ENCODE results near the gene OR2D2.

Gene OR2D2, protein sequence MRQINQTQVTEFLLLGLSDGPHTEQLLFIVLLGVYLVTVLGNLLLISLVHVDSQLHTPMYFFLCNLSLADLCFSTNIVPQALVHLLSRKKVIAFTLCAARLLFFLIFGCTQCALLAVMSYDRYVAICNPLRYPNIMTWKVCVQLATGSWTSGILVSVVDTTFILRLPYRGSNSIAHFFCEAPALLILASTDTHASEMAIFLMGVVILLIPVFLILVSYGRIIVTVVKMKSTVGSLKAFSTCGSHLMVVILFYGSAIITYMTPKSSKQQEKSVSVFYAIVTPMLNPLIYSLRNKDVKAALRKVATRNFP

DNA sequence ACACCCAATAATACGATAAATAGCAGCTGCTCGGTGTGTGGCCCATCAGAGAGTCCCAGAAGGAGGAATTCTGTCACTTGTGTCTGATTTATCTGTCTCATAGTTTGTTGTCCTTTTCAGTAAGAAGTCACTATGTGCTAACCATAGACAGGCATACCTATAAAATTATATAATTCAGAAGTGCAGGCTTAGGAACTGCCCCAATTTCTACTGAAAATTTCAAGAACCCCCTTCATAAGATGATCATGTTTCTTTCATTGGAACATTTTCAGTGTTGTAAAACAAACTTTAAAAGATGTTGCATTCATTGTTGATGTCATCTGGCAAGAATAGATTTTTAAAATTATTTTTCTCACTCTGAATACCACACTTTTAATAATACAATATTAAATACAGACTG, at the start of gene OR2D2:
Gene OR2D2, minus strand, starts transcription at position 101 of the 400 bp plus-strand sequence. Its CDS starts 0 bp downstream, at position 101.
- H3K27me3 ChIP-seq (ENCODE audit: insufficient read depth, insufficient read length) = no peaks in the 10 kb centered on the region
- no peak within 1 kb of the TSS for H3K4me3 ChIP-seq (ENCODE audit: insufficient read length, low read depth)
- TF ChIP-seq ZNF274 (IDR thresholded peaks at IDR 0.05; ENCODE audit: low read depth, low read length) (no peak), SUZ12 (IDR thresholded peaks at IDR 0.05; ENCODE audit: extremely low read depth, insufficient read depth, insufficient read length) (no peak), YY1 (IDR thresholded peaks at IDR 0.05; ENCODE audit: insufficient read depth, insufficient read length) (no peak)
- H3K9ac ChIP-seq (ENCODE audit: insufficient read length, low read depth) = no peak within 1 kb of the TSS
- DNase-seq (ENCODE audit: low read depth, low spot score) = no peak
- H3K4me1 ChIP-seq (ENCODE audit: insufficient read depth, insufficient read length) = no peaks in the 10 kb centered on the region
- no peaks in the 10 kb centered on the region for H3K36me3 ChIP-seq (ENCODE audit: insufficient read depth, insufficient read length, low read length)
- no peaks in the 10 kb centered on the region for H3K9me3 ChIP-seq (ENCODE audit: insufficient read depth, low read length)

DNA sequence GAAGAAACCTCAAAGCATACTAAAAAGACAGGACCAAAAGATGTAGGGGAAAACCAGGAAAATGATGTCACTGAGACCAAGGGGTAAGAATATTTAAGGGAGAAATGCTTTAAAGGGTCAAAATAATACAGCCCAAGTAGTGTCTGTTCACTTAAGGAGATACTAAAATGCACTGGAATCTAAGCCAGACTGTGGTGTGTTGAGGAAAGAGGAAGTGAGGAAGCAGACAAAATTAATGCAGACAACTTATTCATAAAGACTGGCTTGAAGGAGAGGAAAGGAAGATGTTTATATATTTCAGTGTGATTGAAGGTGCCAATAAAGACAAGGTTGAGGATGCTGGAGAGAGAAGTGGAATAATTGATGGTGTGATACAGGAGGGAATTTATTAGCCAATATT, 49.7 kb upstream of the OR2D2 start:
- Histone ChIP-seq H3K9ac (ENCODE audit: insufficient read length, low read depth) (no peak overlapping the region), H3K9me3 (ENCODE audit: insufficient read depth, low read length) (no peaks in the 10 kb centered on the region), H3K4me3 (ENCODE audit: insufficient read length, low read depth) (no peak overlapping the region), H3K4me1 (ENCODE audit: insufficient read depth, insufficient read length) (no peaks in the 10 kb centered on the region), H3K36me3 (ENCODE audit: insufficient read depth, insufficient read length, low read length) (peaks cover 18% of the 10 kb centered on the region), H3K27me3 (ENCODE audit: insufficient read depth, insufficient read length) (no peaks in the 10 kb centered on the region)
- no peak for DNase-seq (ENCODE audit: low read depth, low spot score)
- TF ChIP-seq YY1 (IDR thresholded peaks at IDR 0.05; ENCODE audit: insufficient read depth, insufficient read length) = no peak

DNA sequence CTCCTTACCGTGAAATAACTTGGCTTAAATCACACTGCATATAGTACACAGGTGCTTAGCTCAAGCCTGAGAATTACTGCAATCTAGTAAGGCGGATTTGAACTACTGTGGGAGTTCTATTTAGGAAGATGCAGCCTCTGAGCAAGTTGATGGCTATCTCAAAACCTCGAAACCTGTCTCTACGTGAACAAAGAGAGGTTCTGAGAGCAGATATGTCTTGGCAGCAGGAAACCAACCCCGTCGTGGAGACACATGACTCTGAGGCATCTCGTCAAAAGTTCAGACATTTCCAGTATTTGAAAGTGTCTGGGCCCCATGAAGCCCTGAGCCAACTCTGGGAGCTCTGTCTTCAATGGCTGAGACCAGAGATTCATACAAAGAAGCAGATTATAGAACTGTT, 39.8 kb upstream of the OR2D2 start:
- TF ChIP-seq SUZ12 (IDR thresholded peaks at IDR 0.05; ENCODE audit: extremely low read depth, insufficient read depth, insufficient read length) (no peak), ZNF274 (IDR thresholded peaks at IDR 0.05; ENCODE audit: low read depth, low read length) (no peak), YY1 (IDR thresholded peaks at IDR 0.05; ENCODE audit: insufficient read depth, insufficient read length) (no peak)
- H3K36me3 ChIP-seq (ENCODE audit: insufficient read depth, insufficient read length, low read length) = peaks cover 13% of the 10 kb centered on the region
- H3K9me3 ChIP-seq (ENCODE audit: insufficient read depth, low read length) = no peaks in the 10 kb centered on the region

DNA sequence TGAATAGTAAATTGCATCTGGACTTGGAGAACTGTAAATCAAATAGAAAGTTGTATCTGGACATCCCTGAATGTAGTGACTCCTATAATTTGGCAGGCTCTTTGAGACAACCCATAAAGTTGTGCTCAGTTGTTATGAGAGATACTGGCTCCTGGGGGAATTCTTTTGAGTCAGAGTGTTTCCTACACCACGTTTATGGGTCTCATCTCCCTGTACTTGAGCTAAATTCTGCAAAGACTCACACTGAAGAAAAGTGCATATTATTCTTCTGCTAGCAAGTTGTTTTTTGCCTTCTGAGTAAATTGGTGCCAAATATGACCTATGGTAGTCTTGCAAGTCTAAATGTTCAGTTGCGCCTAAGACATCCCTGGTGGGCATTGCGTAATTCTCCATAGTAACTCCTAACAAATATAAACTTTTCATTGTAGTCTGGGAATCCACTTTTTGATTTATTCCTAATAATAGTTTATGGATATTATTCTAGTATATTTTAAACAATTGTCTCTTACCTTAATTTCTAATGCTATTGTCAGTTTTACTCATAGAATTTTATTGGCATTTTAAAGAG, 38.9 kb upstream of the OR2D2 start:
- Histone ChIP-seq H3K36me3 (ENCODE audit: insufficient read depth, insufficient read length, low read length) (peaks cover 13% of the 10 kb centered on the region), H3K4me3 (ENCODE audit: insufficient read length, low read depth) (no peak overlapping the region), H3K4me1 (ENCODE audit: insufficient read depth, insufficient read length) (no peaks in the 10 kb centered on the region), H3K9me3 (ENCODE audit: insufficient read depth, low read length) (no peaks in the 10 kb centered on the region), H3K27me3 (ENCODE audit: insufficient read depth, insufficient read length) (peaks cover 2% of the 10 kb centered on the region), H3K9ac (ENCODE audit: insufficient read length, low read depth) (no peak overlapping the region)
- TF ChIP-seq SUZ12 (IDR thresholded peaks at IDR 0.05; ENCODE audit: extremely low read depth, insufficient read depth, insufficient read length) (no peak), ZNF274 (IDR thresholded peaks at IDR 0.05; ENCODE audit: low read depth, low read length) (no peak), YY1 (IDR thresholded peaks at IDR 0.05; ENCODE audit: insufficient read depth, insufficient read length) (no peak)
- DNase-seq (ENCODE audit: low read depth, low spot score) = no peak

More for the DNA sequence above, 39.8 kb upstream of the OR2D2 start:
- DNase-seq (ENCODE audit: low read depth, low spot score) = no peak
- peaks cover 2% of the 10 kb centered on the region for H3K27me3 ChIP-seq (ENCODE audit: insufficient read depth, insufficient read length)
- H3K9ac ChIP-seq (ENCODE audit: insufficient read length, low read depth) = no peak overlapping the region
- H3K4me3 ChIP-seq (ENCODE audit: insufficient read length, low read depth) = no peak overlapping the region
- H3K4me1 ChIP-seq (ENCODE audit: insufficient read depth, insufficient read length) = no peaks in the 10 kb centered on the region

DNA sequence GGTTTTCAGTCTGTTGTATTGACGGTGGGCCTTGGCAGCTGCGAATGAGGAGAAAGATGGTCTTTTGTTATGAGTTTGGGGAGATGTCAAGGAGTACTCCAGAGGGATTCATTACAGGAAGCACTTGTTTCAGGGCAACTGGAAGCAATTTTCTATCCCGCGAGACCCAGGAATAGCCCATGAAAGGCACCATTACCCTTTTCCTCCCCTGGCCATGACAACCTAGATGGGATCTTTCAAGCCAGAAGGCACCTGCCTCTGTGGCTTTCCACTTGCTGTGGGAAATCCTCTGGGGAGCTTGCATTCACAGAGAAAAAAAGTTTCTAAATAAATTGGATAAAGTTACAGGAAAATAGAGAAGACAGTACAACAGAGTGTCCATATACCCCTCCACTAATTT, 36.6 kb upstream of the OR2D2 start:
- Histone ChIP-seq H3K9me3 (ENCODE audit: insufficient read depth, low read length) (no peaks in the 10 kb centered on the region), H3K36me3 (ENCODE audit: insufficient read depth, insufficient read length, low read length) (peaks cover 13% of the 10 kb centered on the region), H3K9ac (ENCODE audit: insufficient read length, low read depth) (no peak overlapping the region), H3K27me3 (ENCODE audit: insufficient read depth, insufficient read length) (peaks cover 2% of the 10 kb centered on the region), H3K4me3 (ENCODE audit: insufficient read length, low read depth) (no peak overlapping the region), H3K4me1 (ENCODE audit: insufficient read depth, insufficient read length) (no peaks in the 10 kb centered on the region)
- TF ChIP-seq SUZ12 (IDR thresholded peaks at IDR 0.05; ENCODE audit: extremely low read depth, insufficient read depth, insufficient read length) (no peak), YY1 (IDR thresholded peaks at IDR 0.05; ENCODE audit: insufficient read depth, insufficient read length) (no peak), ZNF274 (IDR thresholded peaks at IDR 0.05; ENCODE audit: low read depth, low read length) (no peak)
- DNase-seq (ENCODE audit: low read depth, low spot score) = no peak

DNA sequence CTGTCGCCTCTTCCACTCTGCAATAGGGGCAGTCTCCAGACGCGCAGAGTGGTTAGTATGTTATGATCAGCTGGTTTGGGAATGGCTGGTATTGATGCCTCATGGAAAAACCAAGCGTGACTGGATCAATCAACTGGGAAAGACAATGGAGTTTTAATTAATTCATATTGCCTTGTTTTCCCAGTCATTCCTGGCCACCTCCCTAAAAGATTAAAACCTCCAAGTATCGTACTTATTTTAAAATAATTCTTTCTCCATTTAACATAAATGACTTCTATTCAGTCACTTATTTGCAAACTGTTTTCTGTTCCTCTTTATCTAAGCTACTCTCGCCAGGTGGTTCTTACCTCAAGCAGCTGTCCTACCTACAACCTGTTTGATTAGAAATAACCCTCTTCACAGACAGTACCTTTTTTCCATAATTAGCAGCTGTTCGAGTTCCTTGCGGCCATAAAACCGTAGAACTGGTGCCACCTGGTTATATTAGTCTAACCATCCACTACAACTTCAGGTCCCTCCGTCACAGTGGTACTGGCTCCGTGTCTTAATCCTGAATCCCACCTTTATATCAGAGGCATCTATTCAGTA, 34.8 kb upstream of the OR2D2 start:
- DNase-seq (ENCODE audit: low read depth, low spot score) = no peak
- H3K9me3 ChIP-seq (ENCODE audit: insufficient read depth, low read length) = no peaks in the 10 kb centered on the region
- TF ChIP-seq ZNF274 (IDR thresholded peaks at IDR 0.05; ENCODE audit: low read depth, low read length) (no peak), YY1 (IDR thresholded peaks at IDR 0.05; ENCODE audit: insufficient read depth, insufficient read length) (no peak), SUZ12 (IDR thresholded peaks at IDR 0.05; ENCODE audit: extremely low read depth, insufficient read depth, insufficient read length) (no peak)
- H3K9ac ChIP-seq (ENCODE audit: insufficient read length, low read depth) = peak overlapping the region; percentile 94
- peaks cover 7% of the 10 kb centered on the region for H3K36me3 ChIP-seq (ENCODE audit: insufficient read depth, insufficient read length, low read length)
- peak overlapping the region; percentile 89 for H3K4me3 ChIP-seq (ENCODE audit: insufficient read length, low read depth)
- peaks cover 2% of the 10 kb centered on the region for H3K27me3 ChIP-seq (ENCODE audit: insufficient read depth, insufficient read length)
- H3K4me1 ChIP-seq (ENCODE audit: insufficient read depth, insufficient read length) = no peaks in the 10 kb centered on the region

Measured in NT2/D1 (cell line).